ENCODE results near the gene BRME1.

BRME1 gene

DNA sequence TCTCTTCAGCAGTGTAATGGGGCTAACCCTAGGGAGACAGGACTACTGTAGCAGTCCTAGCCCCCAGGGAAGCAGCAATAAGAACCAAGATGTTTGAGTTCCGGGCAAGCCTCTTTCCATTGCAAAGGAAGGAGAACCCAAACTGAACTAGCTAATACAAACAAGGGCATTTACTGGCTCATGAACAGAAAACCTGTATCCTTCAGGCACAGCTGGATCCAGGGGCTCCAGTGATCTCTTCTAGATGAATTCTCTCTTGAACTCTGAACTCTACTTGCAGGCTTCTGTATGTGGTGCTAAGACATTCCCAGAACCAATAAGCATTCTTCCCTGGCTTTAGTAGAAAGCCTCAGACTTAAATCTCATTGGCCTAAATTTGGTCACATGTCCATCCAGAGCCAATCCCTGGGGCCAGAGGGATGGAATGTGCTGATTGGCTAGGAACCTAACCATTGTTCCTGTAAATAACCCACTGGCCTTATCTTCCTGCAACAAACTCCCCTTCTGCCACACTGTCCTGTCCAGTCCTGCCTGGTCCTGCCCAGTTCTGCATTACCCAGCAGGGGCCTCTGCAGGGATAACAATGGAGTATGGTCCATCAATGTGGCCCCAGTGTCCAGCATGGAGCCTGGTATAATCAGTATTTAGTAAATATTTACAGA lies 36.2 kb upstream of the BRME1 start:
- TF ChIP-seq POLR2AphosphoS5 (IDR thresholded peaks at IDR 0.05; ENCODE audit: borderline replicate concordance, low read depth, low read length): no peak
- no peak for TF ChIP-seq FOXP2 (optimal IDR thresholded peaks at IDR 0.05; ENCODE audit: control extremely low read depth, extremely low read length, insufficient read depth)
- TF ChIP-seq EZH2 (IDR thresholded peaks at IDR 0.05): no peak
- Histone ChIP-seq H3K4me3 (no peak overlapping the region), H3K9ac (ENCODE audit: insufficient read length) (no peak overlapping the region), H3K9me3 (ENCODE audit: low read depth, low read length) (no peaks in the 10 kb centered on the region), H3K36me3 (ENCODE audit: insufficient read depth, low read length) (no peaks in the 10 kb centered on the region), H3K27ac (no peak overlapping the region)
- no peak for DNase-seq (ENCODE audit: low read depth, low spot score)

DNA sequence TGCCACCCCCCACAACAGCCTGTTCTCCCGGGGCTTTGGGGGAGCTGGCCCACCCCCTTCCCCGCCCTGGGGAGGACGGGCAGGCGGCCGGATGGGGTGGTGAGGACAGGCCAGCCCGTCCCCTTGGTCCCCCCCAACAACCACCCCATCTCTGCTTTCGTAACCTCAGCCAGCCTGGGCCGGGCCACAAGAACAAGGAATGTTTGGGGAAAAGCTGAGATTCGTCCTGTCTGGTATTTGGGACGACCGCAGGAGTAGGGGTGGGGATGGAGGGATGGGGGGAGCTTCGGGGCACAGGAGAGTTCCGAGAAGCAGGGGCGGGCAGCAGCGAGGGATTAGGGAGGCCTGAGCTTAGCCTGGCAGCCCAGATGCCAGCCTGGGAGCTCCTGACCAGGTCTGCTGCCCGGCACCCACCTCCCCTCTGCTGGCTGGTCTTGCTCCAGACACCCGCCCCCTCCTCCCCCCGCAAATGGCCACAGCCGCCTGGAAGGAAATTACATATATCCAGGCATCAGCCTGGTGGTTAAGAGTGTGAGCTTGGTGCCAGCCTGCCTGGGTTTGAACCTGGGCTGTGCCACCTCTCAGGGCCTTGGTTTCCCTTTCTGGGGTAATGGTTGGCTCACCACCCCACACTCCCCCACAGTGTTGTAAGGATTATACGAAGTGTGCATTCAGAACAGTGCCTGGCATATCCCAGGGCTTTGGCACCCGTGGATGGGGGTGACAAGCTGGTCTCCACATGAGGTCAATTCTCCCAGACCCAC lies 32.6 kb upstream of the BRME1 start, which contains the start of gene PODNL1:
PODNL1 (minus strand) TSS at position 117 of the 764 bp plus-strand sequence. CDS start 236 bp downstream, outside the sequence.
- Histone ChIP-seq H3K9ac (ENCODE audit: insufficient read length) (no peak within 1 kb of the TSS), H3K4me3 (no peak within 1 kb of the TSS), H3K9me3 (ENCODE audit: low read depth, low read length) (no peaks in the 10 kb centered on the region), H3K36me3 (ENCODE audit: insufficient read depth, low read length) (no peaks in the 10 kb centered on the region), H3K27ac (no peak within 1 kb of the TSS)
- DNase-seq (ENCODE audit: low read depth, low spot score): no peak
- no peak for TF ChIP-seq FOXP2 (optimal IDR thresholded peaks at IDR 0.05; ENCODE audit: control extremely low read depth, extremely low read length, insufficient read depth)
- TF ChIP-seq POLR2AphosphoS5 (IDR thresholded peaks at IDR 0.05; ENCODE audit: borderline replicate concordance, low read depth, low read length): no peak
- no peak for TF ChIP-seq EZH2 (IDR thresholded peaks at IDR 0.05)

GRCh38 chr19:13937479-13938300 lies 31.8 kb upstream of the BRME1 start:
- Histone ChIP-seq H3K4me3 (no peak overlapping the region), H3K9me3 (ENCODE audit: low read depth, low read length) (no peaks in the 10 kb centered on the region), H3K36me3 (ENCODE audit: insufficient read depth, low read length) (no peaks in the 10 kb centered on the region), H3K27ac (no peak overlapping the region), H3K9ac (ENCODE audit: insufficient read length) (no peak overlapping the region)
- no peak for TF ChIP-seq FOXP2 (optimal IDR thresholded peaks at IDR 0.05; ENCODE audit: control extremely low read depth, extremely low read length, insufficient read depth)
- no peak for TF ChIP-seq POLR2AphosphoS5 (IDR thresholded peaks at IDR 0.05; ENCODE audit: borderline replicate concordance, low read depth, low read length)
- no peak for TF ChIP-seq EZH2 (IDR thresholded peaks at IDR 0.05)
- no peak for DNase-seq (ENCODE audit: low read depth, low spot score)

GRCh38 chr19:13935765-13936510 lies 30.0 kb upstream of the BRME1 start:
- no peaks in the 10 kb centered on the region for H3K9me3 ChIP-seq (ENCODE audit: low read depth, low read length)
- H3K27ac ChIP-seq: no peak overlapping the region
- no peak overlapping the region for H3K9ac ChIP-seq (ENCODE audit: insufficient read length)
- no peak for DNase-seq (ENCODE audit: low read depth, low spot score)
- no peaks in the 10 kb centered on the region for H3K36me3 ChIP-seq (ENCODE audit: insufficient read depth, low read length)
- TF ChIP-seq EZH2 (IDR thresholded peaks at IDR 0.05) (no peak), FOXP2 (optimal IDR thresholded peaks at IDR 0.05; ENCODE audit: control extremely low read depth, extremely low read length, insufficient read depth) (no peak), POLR2AphosphoS5 (IDR thresholded peaks at IDR 0.05; ENCODE audit: borderline replicate concordance, low read depth, low read length) (no peak)
- no peak overlapping the region for H3K4me3 ChIP-seq

- Histone ChIP-seq H3K4me3 (no peak overlapping the region), H3K9ac (ENCODE audit: insufficient read length) (no peak overlapping the region), H3K36me3 (ENCODE audit: insufficient read depth, low read length) (no peaks in the 10 kb centered on the region), H3K9me3 (ENCODE audit: low read depth, low read length) (no peaks in the 10 kb centered on the region), H3K27ac (no peak overlapping the region)
- no peak for DNase-seq (ENCODE audit: low read depth, low spot score)
- TF ChIP-seq POLR2AphosphoS5 (IDR thresholded peaks at IDR 0.05; ENCODE audit: borderline replicate concordance, low read depth, low read length) (no peak), FOXP2 (optimal IDR thresholded peaks at IDR 0.05; ENCODE audit: control extremely low read depth, extremely low read length, insufficient read depth) (no peak), EZH2 (IDR thresholded peaks at IDR 0.05) (no peak)
These were observed 28.8 kb upstream of the BRME1 start for GRCh38 chr19:13934785-13935109.

- Histone ChIP-seq H3K27ac (no peak overlapping the region), H3K36me3 (ENCODE audit: insufficient read depth, low read length) (no peaks in the 10 kb centered on the region), H3K4me3 (no peak overlapping the region), H3K9me3 (ENCODE audit: low read depth, low read length) (no peaks in the 10 kb centered on the region), H3K9ac (ENCODE audit: insufficient read length) (no peak overlapping the region)
- no peak for DNase-seq (ENCODE audit: low read depth, low spot score)
- no peak for TF ChIP-seq POLR2AphosphoS5 (IDR thresholded peaks at IDR 0.05; ENCODE audit: borderline replicate concordance, low read depth, low read length)
- TF ChIP-seq EZH2 (IDR thresholded peaks at IDR 0.05): no peak
- no peak for TF ChIP-seq FOXP2 (optimal IDR thresholded peaks at IDR 0.05; ENCODE audit: control extremely low read depth, extremely low read length, insufficient read depth)
These were observed 27.0 kb upstream of the BRME1 start for GRCh38 chr19:13932911-13933393.

- H3K27ac ChIP-seq: no peak overlapping the region
- H3K36me3 ChIP-seq (ENCODE audit: insufficient read depth, low read length): no peaks in the 10 kb centered on the region; the same call in 1 of the 2 replicates
These were observed 26.3 kb upstream of the BRME1 start for GRCh38 chr19:13932149-13932637.

More at GRCh38 chr19:13932149-13932637, 26.3 kb upstream of the BRME1 start:
- Histone ChIP-seq H3K9ac (ENCODE audit: insufficient read length) (no peak overlapping the region), H3K4me3 (no peak overlapping the region), H3K9me3 (ENCODE audit: low read depth, low read length) (no peaks in the 10 kb centered on the region)
- no peak for DNase-seq (ENCODE audit: low read depth, low spot score)
- no peak for TF ChIP-seq EZH2 (IDR thresholded peaks at IDR 0.05)
- TF ChIP-seq POLR2AphosphoS5 (IDR thresholded peaks at IDR 0.05; ENCODE audit: borderline replicate concordance, low read depth, low read length): no peak
- no peak for TF ChIP-seq FOXP2 (optimal IDR thresholded peaks at IDR 0.05; ENCODE audit: control extremely low read depth, extremely low read length, insufficient read depth)

Measured in SK-N-MC (cell line).